GM08714 (cell line): ENCODE measurements around the gene CEP72.
A peak's percentile ranks its signal among the peaks of the same experiment; 100 is the strongest.

ENCODE experiments used
- H3K4me3 ChIP-seq: fragments of 200-500 bp; sonication (Bioruptor generic); 2 replicates; pipeline ENCODE4 v1.5.1; 2014; ENCODE audit warnings: mild to moderate bottlenecking, low read length, inconsistent platforms
- ZNF274 ChIP-seq: IDR thresholded peaks from 2 replicates; pipeline ENCODE4 v1.6.1; 2012; ENCODE audit warnings: mild to moderate bottlenecking, low read depth, low read length

Gene CEP72, protein sequence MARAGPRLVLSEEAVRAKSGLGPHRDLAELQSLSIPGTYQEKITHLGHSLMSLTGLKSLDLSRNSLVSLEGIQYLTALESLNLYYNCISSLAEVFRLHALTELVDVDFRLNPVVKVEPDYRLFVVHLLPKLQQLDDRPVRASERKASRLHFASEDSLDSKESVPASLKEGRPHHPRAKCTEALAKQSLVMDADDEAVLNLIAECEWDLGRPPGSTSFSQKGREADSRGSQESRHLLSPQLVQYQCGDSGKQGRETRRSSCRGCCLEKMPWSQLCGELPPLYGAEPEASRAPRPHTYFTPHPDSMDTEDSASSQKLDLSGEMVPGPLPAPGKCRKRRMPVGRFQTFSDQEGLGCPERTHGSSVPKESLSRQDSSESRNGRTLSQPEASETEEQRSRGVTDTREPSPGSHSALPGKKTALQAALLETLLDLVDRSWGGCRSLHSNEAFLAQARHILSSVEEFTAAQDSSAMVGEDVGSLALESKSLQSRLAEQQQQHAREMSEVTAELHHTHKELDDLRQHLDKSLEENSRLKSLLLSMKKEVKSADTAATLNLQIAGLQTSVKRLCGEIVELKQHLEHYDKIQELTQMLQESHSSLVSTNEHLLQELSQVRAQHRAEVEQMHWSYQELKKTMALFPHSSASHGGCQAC

DNA sequence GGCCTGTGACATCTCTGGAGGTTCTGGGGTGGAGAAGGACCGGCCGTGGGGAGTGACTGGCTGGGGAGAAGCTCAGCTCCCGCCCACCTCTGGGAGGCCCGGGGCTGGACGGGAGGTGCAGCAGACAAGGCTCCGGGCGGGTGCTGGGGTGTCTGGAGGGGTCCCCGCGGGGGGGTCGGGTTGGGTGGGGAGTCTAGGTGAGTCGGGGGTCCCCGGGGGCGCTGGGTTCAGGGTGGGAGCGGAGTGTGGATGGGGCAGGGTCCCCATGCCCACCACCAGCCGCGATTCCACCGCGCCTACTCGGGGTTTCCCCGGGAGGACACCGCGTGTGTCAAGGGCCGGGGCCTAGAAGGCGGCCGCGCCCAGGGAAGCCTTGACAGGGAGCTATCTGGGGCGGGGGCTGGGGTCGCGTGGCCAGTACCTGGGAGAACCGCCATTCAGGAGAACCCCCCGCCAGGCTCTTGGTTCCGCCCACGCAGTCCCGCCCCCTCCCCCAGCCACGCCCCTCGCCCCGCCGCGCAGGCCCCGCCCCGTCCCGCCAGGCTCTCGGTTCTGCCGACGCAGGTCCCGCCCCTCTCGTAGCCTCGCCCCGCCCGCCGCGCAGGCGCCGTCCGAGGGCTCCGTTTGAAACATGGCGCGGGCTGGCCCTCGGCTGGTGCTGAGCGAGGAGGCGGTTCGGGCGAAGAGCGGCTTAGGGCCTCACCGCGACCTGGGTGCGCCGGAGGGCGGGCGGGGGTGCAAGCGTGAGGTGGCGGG is at the start of gene CEP72:
TSS of gene CEP72 (plus strand) at position 610 of the 756 bp plus-strand sequence. CDS start at position 632, 22 bp downstream.
- TF ChIP-seq ZNF274, result no peak
- peak within 1 kb of the TSS; percentile 98 for H3K4me3 ChIP-seq

DNA sequence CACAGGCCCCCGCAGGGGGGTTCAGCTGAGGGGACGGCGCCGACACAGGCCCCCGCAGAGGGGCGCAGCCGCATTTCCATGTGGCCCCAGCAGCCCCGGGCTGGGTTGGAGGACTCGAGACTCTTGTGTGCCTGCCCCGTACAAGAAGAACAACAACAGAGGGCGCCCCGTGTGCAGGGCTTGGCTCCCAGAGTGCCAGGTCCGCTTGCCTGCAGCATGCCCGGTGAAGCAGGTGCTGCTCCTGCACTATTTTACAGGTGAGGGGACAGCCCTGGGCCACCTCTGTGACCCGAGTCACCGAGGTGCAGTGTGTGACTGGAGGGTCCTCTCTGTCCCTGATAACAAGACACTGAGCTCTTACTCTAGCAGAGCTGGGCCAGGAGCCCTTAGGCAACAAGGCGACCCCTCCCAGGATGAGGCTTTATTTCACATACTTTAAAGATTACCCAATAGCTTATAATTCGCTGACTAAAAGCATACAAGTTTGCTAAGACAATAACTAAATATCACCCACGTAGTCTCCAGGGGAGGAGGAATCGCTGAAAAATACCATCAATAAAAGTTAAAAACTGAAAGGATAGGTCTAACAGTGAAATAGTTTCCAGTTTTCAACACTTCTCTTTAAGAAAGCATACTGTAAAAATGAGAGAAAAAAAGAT is 46.2 kb upstream of the CEP72 start:
- no peak overlapping the region for H3K4me3 ChIP-seq
- TF ChIP-seq ZNF274, result no peak

GRCh38 chr5:566636-567309 is 45.4 kb upstream of the CEP72 start:
- TF ChIP-seq ZNF274, result no peak
- no peak overlapping the region for H3K4me3 ChIP-seq

- TF ChIP-seq ZNF274, result no peak
- no peak overlapping the region for H3K4me3 ChIP-seq
Measured at GRCh38 chr5:567664-568060, 44.5 kb upstream of the CEP72 start.

DNA sequence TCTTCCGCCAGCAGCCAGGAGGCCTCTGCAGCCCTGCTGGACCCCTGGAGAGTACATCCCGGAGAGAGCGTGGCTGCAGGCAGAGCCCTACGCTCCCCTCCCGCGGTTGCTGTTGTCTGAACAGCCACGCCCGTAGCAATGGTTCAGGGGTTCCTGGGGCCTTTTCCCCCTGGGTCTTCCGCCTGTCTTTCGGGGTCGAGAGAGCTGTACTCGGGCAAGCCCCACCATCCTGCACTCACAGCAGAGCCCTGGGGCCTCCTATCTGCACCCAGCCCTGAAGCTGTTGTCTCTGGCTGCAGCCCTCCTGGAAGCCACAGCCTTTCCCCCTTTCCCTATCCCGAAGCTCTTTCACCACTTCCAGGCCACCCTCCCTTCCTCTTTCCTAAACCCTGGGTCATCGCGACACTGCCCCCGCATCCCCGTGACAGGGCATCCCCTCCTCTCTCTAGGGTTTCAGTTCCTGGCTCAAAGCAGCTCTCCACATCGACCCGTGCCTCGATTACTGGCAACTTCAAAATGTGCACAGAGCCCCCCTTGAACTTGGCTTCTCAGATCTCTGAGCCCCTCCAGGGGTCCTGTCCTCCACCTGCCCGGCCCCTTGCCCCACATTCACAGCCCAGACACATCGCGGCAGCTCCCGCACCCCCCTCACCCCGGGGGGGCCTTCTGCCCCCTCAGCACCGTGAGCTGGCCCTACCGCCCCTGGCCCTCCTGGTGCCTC is 43.9 kb upstream of the CEP72 start:
- no peak for TF ChIP-seq ZNF274

DNA sequence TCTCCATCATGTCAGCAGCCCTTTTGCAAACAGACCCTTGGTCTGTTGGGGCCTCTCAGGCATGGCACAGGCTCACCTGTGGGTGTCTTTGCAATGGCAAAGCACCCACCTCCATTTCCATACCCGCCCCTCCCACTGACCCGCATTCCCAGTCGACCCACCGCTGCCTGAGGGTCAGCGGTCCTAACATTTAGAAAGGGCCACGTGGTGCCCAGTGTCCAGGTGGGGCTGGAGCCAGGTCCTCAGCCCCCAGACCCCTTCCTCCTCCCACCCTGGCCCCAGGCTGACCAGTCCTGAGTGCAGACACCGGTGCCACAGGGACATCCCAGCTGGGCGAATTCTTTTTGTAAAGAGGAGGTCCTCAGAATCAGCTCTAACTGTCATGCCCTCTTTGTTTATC is 43.3 kb upstream of the CEP72 start:
- no peak overlapping the region for H3K4me3 ChIP-seq
- TF ChIP-seq ZNF274, result no peak

More for the DNA sequence above, 43.9 kb upstream of the CEP72 start:
- no peak overlapping the region for H3K4me3 ChIP-seq

GRCh38 chr5:569358-569867 is 42.7 kb upstream of the CEP72 start:
- H3K4me3 ChIP-seq, result no peak overlapping the region
- no peak for TF ChIP-seq ZNF274

DNA sequence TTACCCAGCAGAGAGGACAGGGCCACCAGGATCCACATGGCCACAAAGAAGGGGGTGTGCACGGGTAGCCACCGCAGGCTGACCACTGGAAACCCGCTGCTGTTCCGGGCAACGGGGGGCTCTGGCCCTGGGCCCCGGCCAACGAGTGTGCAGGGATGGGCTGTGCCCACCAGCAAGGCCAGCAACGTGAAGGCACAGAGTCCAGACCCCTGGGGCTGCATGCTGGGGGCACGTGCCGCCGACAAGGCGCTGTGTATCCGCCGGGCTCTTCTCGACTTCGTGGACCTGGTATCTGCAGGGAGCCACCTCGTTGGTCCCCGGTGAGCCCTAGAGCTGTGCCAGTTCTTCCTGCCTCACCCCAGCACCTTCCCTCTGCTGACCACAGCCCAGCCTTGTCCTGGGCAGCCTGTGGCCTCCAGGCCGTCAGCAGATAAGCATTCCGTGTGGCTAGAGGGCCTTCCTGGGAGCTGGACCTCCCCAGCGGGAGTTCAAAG is 42.2 kb upstream of the CEP72 start:
- no peak for TF ChIP-seq ZNF274
- H3K4me3 ChIP-seq, result no peak overlapping the region

GRCh38 chr5:570446-570845 is 41.7 kb upstream of the CEP72 start:
- H3K4me3 ChIP-seq, result no peak overlapping the region
- TF ChIP-seq ZNF274, result no peak

GRCh38 chr5:570886-571285 is 41.3 kb upstream of the CEP72 start:
- TF ChIP-seq ZNF274, result no peak

DNA sequence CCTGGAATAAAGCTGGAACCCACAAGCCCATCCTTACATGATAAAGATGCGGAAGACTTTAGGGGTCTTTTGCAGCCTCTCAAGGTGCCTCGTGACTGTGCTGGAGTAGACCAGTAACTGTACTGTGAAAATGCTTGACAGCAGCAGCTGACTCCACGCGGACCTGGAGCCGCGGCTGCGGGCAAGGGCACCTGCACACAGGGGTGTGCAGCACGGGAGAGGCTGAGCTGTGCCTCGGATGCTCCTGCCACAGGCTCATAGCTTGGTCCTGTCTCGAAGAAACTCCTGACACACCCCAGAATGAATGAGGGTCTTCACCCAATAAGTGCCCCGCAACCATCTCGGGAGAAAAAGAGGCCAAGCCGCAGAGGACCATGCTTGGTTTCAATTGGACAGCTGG is 40.3 kb upstream of the CEP72 start:
- no peak for TF ChIP-seq ZNF274

More at GRCh38 chr5:570886-571285, 41.3 kb upstream of the CEP72 start:
- no peak overlapping the region for H3K4me3 ChIP-seq

GRCh38 chr5:572398-573019 is 39.6 kb upstream of the CEP72 start:
- no peak overlapping the region for H3K4me3 ChIP-seq
- TF ChIP-seq ZNF274, result no peak

More for the DNA sequence above, 40.3 kb upstream of the CEP72 start:
- H3K4me3 ChIP-seq, result no peak overlapping the region

GRCh38 chr5:573206-573605 is 38.9 kb upstream of the CEP72 start:
- TF ChIP-seq ZNF274, result no peak

More at GRCh38 chr5:573206-573605, 38.9 kb upstream of the CEP72 start:
- no peak overlapping the region for H3K4me3 ChIP-seq
